Neural cell (in vitro differentiated cells): ENCODE measurements around the gene SLC7A6OS.

ENCODE experiments used
- CTCF ChIP-seq: fragments of 450-650 bp; IDR thresholded peaks from 2 replicates; pipeline ENCODE4 v1.5.1; 2014; ENCODE audit warnings: antibody characterized with exemption, mild to moderate bottlenecking, moderate library complexity; ENCODE audit not compliant: poor library complexity, severe bottlenecking
- EP300 ChIP-seq: fragments of 450-650 bp; conservative IDR thresholded peaks from 2 replicates; pipeline ENCODE4 v1.6.1; 2014; ENCODE audit warnings: antibody characterized with exemption, mild to moderate bottlenecking, moderate library complexity; ENCODE audit not compliant: poor library complexity, severe bottlenecking
- EZH2 ChIP-seq: fragments of 200-600, 300-800 bp; shearing (Covaris generic), sonication (generic); IDR thresholded peaks from 2 replicates; pipeline ENCODE4 v1.6.1; 2014; ENCODE audit warnings: antibody characterized with exemption, low read length, borderline replicate concordance, mild to moderate bottlenecking; ENCODE audit not compliant: insufficient read depth, poor library complexity, severe bottlenecking
- MXI1 ChIP-seq: fragments of 450-650 bp; conservative IDR thresholded peaks from 2 replicates; pipeline ENCODE4 v1.6.1; 2014; ENCODE audit warnings: antibody characterized with exemption, mild to moderate bottlenecking; ENCODE audit not compliant: poor library complexity, severe bottlenecking
- POLR2AphosphoS5 ChIP-seq: IDR thresholded peaks from 2 replicates; pipeline ENCODE4 v1.6.1; 2012
- RAD21 ChIP-seq: fragments of 450-650 bp; conservative IDR thresholded peaks from 2 replicates; pipeline ENCODE4 v1.6.1; 2014; ENCODE audit warnings: antibody characterized with exemption, mild to moderate bottlenecking, moderate library complexity
- REST ChIP-seq: IDR thresholded peaks from 2 replicates; pipeline ENCODE4 v1.6.1; 2012; ENCODE audit warnings: borderline replicate concordance
- SMC3 ChIP-seq: fragments of 450-650 bp; conservative IDR thresholded peaks from 2 replicates; pipeline ENCODE4 v1.6.1; 2014; ENCODE audit warnings: antibody characterized with exemption, mild to moderate bottlenecking, moderate library complexity; ENCODE audit not compliant: poor library complexity
- TAF1 ChIP-seq: IDR thresholded peaks from 2 replicates; pipeline ENCODE4 v1.6.1; 2012; ENCODE audit warnings: low read depth

GRCh38 chr16:68355447-68356248, 44.9 kb upstream of the SLC7A6OS start:
- peak; percentile 32 for TF ChIP-seq CTCF
- no peak for TF ChIP-seq EP300
- TF ChIP-seq TAF1, result no peak
- no peak for TF ChIP-seq RAD21
- no peak for TF ChIP-seq SMC3
- TF ChIP-seq MXI1, result no peak
- TF ChIP-seq REST, result no peak
- no peak for TF ChIP-seq EZH2
- no peak for TF ChIP-seq POLR2AphosphoS5
